Activated CD8-positive, alpha-beta T cell treated with anti-CD3 and anti-CD28 coated beads for 36 hours (primary cell): Measurements from ENCODE around the gene BPGM. TPM values are rescaled to one million over a fixed set of nuclear protein-coding genes. Genes with fewer than 3 reads are reported as not detected.
"Not testable (repeated sequence)": the region's sequence is repeated elsewhere in the genome, so short reads cannot be mapped to it uniquely, and the experiment has no call there.

Experiments
- ATAC-seq: fragments of 200-7000 bp; cut with Tn5 transposase; one replicate; pipeline ENCODE4 v1.10.0; 2021; ENCODE audit warnings: mild to moderate bottlenecking, moderate library complexity
- CTCF ChIA-PET: fragments of 350-600 bp; sonication (Branson Sonifier 250); formaldehyde crosslinking; loops from one replicate; lab custom pipeline; 2021; ENCODE audit warnings: antibody characterized with exemption; lab: Charles Lee
- POLR2A ChIA-PET: fragments of 350-600 bp; sonication (Branson Sonifier 250); formaldehyde crosslinking; loops from one replicate; lab custom pipeline; 2021; ENCODE audit warnings: antibody characterized with exemption; lab: Charles Lee
- DNase-seq: peaks from one replicate; pipeline ENCODE4 v3.0.0-alpha.2; 2020
- H3K27ac Mint-ChIP-seq: one replicate; pipeline ENCODE4 v1.8.0; 2021; ENCODE audit warnings: mild to moderate bottlenecking, mixed read lengths
- H3K27me3 Mint-ChIP-seq: one replicate; pipeline ENCODE4 v1.8.0; 2021; ENCODE audit warnings: mixed read lengths
- H3K36me3 Mint-ChIP-seq: one replicate; pipeline ENCODE4 v1.8.0; 2021; ENCODE audit warnings: low read depth, mixed read lengths
- H3K4me1 Mint-ChIP-seq: one replicate; pipeline ENCODE4 v1.8.0; 2021; ENCODE audit warnings: low read depth, mixed read lengths
- H3K4me3 Mint-ChIP-seq: one replicate; pipeline ENCODE4 v1.8.0; 2021; ENCODE audit warnings: mild to moderate bottlenecking, moderate library complexity, mixed read lengths
- H3K9me3 Mint-ChIP-seq: one replicate; pipeline ENCODE4 v1.8.0; 2021; ENCODE audit warnings: mixed read lengths
- intact Hi-C: fragments of 100-400 bp; cut with micrococcal nuclease; formaldehyde crosslinking; loops from one replicate; pipeline ENCODE4 v1.10.0; 2022
- total RNA-seq, 2 experiments: library from RNA; stranded (reverse); gene quantifications; one replicate each; pipeline ENCODE4 v1.2.3, GENCODE V29; 2021
- TF ChIP-seq, protein P1 (sequence below): fragments of 200-600 bp; IDR thresholded peaks from one replicate; pipeline ENCODE4 v1.8.0; 2022; ENCODE audit warnings: antibody characterized with exemption, mild to moderate bottlenecking

Gene BPGM
- total RNA-seq, 2 experiments from 2014 or later, result 11.2 to 12.4 TPM

DNA sequence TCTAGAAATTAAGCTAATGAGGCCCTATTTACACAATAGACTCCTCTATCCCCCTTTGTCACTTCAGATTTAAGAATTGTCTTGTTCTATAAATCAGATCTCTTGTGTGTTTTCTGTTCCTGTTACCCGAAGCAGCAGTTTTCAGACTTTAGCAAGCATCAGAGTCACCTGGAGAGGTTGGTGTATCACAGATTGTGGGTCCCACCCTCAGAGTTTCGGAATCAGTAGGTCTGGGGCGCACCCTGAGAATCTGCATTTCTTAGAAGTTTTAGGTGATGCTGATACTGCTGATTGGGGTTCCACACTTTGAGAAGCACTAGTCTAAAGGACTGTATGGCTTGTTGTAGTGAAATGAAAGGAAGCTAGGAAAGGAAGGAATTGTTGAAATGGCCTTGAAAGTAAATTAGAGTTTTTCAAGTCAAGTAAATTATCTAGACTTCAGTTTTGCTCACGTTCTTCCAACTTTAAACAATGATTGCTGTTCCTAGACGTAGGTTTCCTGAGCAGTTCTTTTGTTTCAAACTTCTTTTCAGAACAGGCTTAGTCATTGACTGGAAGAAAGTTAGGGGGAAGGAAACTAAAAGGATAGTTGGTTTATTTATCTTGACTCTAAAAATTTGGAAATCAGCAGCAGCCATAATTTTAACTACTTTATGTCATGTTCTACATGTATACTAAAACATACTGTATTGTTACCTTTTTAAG lies 15.7 kb downstream of the BPGM start:
- no peak overlapping the region for H3K4me3 Mint-ChIP-seq
- ChIA-PET POLR2A (interaction anchor here (0.9 to 2.5 kb wide), 4 partner anchors 10 to 27 kb away, joined by 3 to 12 read pairs (median 8); partner anchors contain the start of gene BPGM), CTCF (interaction anchor here (1.2 to 2.0 kb wide), 4 partner anchors 8 to 30 kb away, joined by 3 to 8 read pairs (median 4); no protein-coding TSS in a partner anchor)
- TF ChIP-seq, protein P1, sequence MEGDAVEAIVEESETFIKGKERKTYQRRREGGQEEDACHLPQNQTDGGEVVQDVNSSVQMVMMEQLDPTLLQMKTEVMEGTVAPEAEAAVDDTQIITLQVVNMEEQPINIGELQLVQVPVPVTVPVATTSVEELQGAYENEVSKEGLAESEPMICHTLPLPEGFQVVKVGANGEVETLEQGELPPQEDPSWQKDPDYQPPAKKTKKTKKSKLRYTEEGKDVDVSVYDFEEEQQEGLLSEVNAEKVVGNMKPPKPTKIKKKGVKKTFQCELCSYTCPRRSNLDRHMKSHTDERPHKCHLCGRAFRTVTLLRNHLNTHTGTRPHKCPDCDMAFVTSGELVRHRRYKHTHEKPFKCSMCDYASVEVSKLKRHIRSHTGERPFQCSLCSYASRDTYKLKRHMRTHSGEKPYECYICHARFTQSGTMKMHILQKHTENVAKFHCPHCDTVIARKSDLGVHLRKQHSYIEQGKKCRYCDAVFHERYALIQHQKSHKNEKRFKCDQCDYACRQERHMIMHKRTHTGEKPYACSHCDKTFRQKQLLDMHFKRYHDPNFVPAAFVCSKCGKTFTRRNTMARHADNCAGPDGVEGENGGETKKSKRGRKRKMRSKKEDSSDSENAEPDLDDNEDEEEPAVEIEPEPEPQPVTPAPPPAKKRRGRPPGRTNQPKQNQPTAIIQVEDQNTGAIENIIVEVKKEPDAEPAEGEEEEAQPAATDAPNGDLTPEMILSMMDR, result no peak
- peaks cover 37% of the 10 kb centered on the region for H3K36me3 Mint-ChIP-seq
- intact Hi-C loops, result no loop called here
- no peak for ATAC-seq
- no peak for DNase-seq
- no peaks in the 10 kb centered on the region for H3K9me3 Mint-ChIP-seq
- H3K27me3 Mint-ChIP-seq, result no peaks in the 10 kb centered on the region
- H3K4me1 Mint-ChIP-seq, result peaks cover 39% of the 10 kb centered on the region
- H3K27ac Mint-ChIP-seq, result no peak overlapping the region

DNA sequence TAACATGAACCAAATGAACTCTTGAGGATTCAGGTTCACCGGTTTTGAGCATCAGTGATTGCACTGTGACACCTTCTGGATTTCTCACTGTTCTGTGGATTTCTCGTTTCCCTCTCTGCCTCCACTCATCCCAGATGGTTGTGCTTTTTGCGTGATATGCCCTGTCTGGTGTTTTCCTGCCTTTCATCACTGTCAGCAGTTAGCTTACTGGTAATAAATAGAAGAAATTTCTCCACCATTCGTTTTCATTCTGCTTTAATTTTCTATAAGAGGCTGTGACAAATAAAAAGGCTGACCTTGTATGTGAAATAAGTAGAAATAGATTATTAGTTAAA lies 16.2 kb downstream of the BPGM start:
- ChIA-PET CTCF (interaction anchor here (1.3 to 2.0 kb wide), 3 partner anchors 17 to 30 kb away, joined by 3 to 8 read pairs (median 4); no protein-coding TSS in a partner anchor), POLR2A (interaction anchor here (0.9 to 2.5 kb wide), 3 partner anchors 11 to 17 kb away, joined by 3 to 12 read pairs (median 11); partner anchors contain the start of gene BPGM)
- peaks cover 39% of the 10 kb centered on the region for H3K4me1 Mint-ChIP-seq
- no peaks in the 10 kb centered on the region for H3K9me3 Mint-ChIP-seq
- DNase-seq (no peak), ATAC-seq (no peak)
- peaks cover 39% of the 10 kb centered on the region for H3K36me3 Mint-ChIP-seq
- TF ChIP-seq, protein P1, result no peak
- intact Hi-C loops, result no loop called here
- no peaks in the 10 kb centered on the region for H3K27me3 Mint-ChIP-seq
- no peak overlapping the region for H3K4me3 Mint-ChIP-seq
- no peak overlapping the region for H3K27ac Mint-ChIP-seq

DNA sequence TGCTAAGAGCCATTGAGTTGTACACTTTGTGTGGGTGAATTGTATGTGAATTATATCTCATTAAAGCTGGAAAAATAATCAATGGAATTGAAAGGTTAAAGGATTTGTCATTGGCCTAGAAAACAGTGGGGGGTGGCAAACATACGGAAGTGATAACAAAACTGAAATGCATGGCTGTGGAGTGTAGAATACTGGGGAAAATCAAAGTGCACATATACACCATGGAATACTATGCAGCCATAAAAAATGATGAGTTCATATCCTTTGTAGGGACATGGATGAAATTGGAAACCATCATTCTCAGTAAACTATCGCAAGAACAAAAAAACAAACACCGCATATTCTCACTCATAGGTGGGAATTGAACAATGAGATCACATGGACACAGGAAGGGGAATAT lies 18.4 kb downstream of the BPGM start:
- POLR2A ChIA-PET, result interaction anchor here (0.8 kb wide), 1 partner anchor 11 kb away, joined by 3 read pairs; no protein-coding TSS in a partner anchor
- CTCF ChIA-PET, result interaction anchor here (0.6 kb wide), 1 partner anchor 18 kb away, joined by 3 read pairs; the partner anchor contains the start of gene BPGM
- H3K27me3 Mint-ChIP-seq, intact Hi-C loops, H3K9me3 Mint-ChIP-seq, H3K4me3 Mint-ChIP-seq, H3K27ac Mint-ChIP-seq, ATAC-seq, DNase-seq: not testable (repeated sequence)
- peaks cover 57% of the 10 kb centered on the region for H3K4me1 Mint-ChIP-seq
- H3K36me3 Mint-ChIP-seq, result peaks cover 39% of the 10 kb centered on the region

DNA sequence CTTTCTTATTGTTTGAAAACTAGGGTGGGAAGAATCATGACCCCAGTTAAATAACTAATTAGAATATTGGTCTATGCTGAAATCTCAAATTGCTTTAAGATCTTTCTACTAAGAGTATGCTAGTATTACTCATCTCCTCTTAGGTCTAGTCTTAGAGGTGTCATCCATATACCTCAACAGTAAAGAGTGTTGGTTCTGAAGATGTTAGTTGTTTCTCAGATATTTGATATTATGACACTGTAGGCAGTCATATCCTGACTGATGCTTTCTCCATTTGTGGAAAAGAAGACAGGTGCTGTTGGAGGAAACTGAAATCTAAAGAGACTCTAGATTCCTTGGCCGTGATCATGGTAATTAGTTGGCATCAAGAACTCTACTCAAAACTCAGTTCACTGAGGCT lies 21.2 kb downstream of the BPGM start:
- ATAC-seq (peak; percentile 68), DNase-seq (no peak)
- no peaks in the 10 kb centered on the region for H3K27me3 Mint-ChIP-seq
- intact Hi-C loops, result no loop called here
- H3K27ac Mint-ChIP-seq, result no peak overlapping the region
- H3K4me1 Mint-ChIP-seq, result peaks cover 47% of the 10 kb centered on the region
- H3K36me3 Mint-ChIP-seq, result peaks cover 26% of the 10 kb centered on the region
- CTCF ChIA-PET, result interaction anchor here (1.2 to 3.8 kb wide), 5 partner anchors 10 to 33 kb away, joined by 3 to 13 read pairs (median 5); no protein-coding TSS in a partner anchor
- TF ChIP-seq, protein P1, result no peak
- POLR2A ChIA-PET, result interaction anchor here (1.9 to 3.0 kb wide), 2 partner anchors 21 to 502 kb away, joined by 6 to 25 read pairs; partner anchors contain the start of genes BPGM and CYREN
- H3K4me3 Mint-ChIP-seq, result no peak overlapping the region
- no peaks in the 10 kb centered on the region for H3K9me3 Mint-ChIP-seq

DNA sequence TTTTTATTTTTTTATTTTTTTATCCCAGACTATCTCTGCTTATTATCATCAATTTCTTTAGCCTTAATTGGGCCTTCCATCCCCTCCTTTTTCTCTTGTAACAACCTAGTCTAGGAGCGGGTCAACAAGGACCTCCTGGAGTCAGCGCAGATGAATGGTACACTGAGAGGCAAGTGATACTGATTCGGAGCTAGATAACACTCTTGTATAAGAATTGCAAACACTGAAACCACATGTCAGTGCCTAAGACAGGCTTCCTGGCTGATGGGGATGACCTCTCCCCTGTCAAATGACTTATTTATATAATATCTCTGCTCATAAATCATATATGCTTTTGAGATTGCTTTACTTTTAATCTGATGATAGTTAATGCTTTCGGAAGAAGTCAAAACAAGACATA lies 22.7 kb downstream of the BPGM start:
- intact Hi-C loops, result no loop called here
- Mint-ChIP-seq H3K4me1 (peaks cover 44% of the 10 kb centered on the region), H3K27me3 (no peaks in the 10 kb centered on the region), H3K9me3 (peaks cover 4% of the 10 kb centered on the region), H3K4me3 (peak overlapping the region; percentile 26), H3K27ac (peak overlapping the region; percentile 83), H3K36me3 (peaks cover 26% of the 10 kb centered on the region)
- no peak for DNase-seq
- TF ChIP-seq, protein P1, result no peak
- ChIA-PET CTCF (interaction anchor here (1.0 to 3.8 kb wide), 6 partner anchors 8 to 34 kb away, joined by 3 to 13 read pairs (median 5); partner anchors contain the start of gene BPGM), POLR2A (interaction anchor here (0.7 to 3.0 kb wide), 5 partner anchors 9 to 500 kb away, joined by 3 to 25 read pairs (median 4); partner anchors contain the start of genes BPGM and CYREN)
- peak; percentile 27 for ATAC-seq
